ENCODE measurements around the gene GEMIN4. TPM values are rescaled to one million over a fixed set of nuclear protein-coding genes. Genes with fewer than 3 reads are reported as not detected.
A peak's percentile ranks its signal among the peaks of the same experiment; 100 is the strongest.
"Not testable (repeated sequence)": the region's sequence is repeated elsewhere in the genome, so short reads cannot be mapped to it uniquely, and the experiment has no call there.

The GEMIN4 gene
- total RNA-seq, 1 donor from 2014 or later, result 30.5 TPM

- Mint-ChIP-seq H3K4me1 (peaks cover 31% of the 10 kb centered on the region), H3K9me3 (no peaks in the 10 kb centered on the region), H3K27ac (peak overlapping the region; percentile 93), H3K4me3 (peak overlapping the region; percentile 91), H3K27me3 (no peaks in the 10 kb centered on the region), H3K36me3 (ENCODE audit: low read depth) (peaks cover 27% of the 10 kb centered on the region)
- intact Hi-C loops (cut with micrococcal nuclease), result loop anchor here (1.0 to 2.0 kb wide), 8 partner anchors 11 to 339 kb away; partner anchors contain the start of genes GLOD4, MRM3, NXN and TLCD3A
- CTCF ChIA-PET, result interaction anchor here (0.6 to 1.4 kb wide), 2 partner anchors 18 to 1563 kb away, joined by 3 to 4 read pairs; no protein-coding TSS in a partner anchor
- TF ChIP-seq CTCF (IDR thresholded peaks at IDR 0.05), result no peak
- no peak for DNase-seq
- POLR2A ChIA-PET, result interaction anchor here (0.9 to 3.2 kb wide), 4 partner anchors 10 to 340 kb away, joined by 5 to 31 read pairs (median 24); partner anchors contain the start of genes GLOD4, MRM3 and VPS53
- ATAC-seq (ENCODE audit: low read depth), result peak; percentile 32
Measured at GRCh38 chr17:751269-752001, 629 bp downstream of the GEMIN4 start.

GRCh38 chr17:750431-751037 is 1.5 kb downstream of the GEMIN4 start:
- no peak for ATAC-seq (ENCODE audit: low read depth)
- peak overlapping the region; percentile 91 for H3K4me3 Mint-ChIP-seq
- no peaks in the 10 kb centered on the region for H3K27me3 Mint-ChIP-seq
- ChIA-PET CTCF (interaction anchor here (0.6 to 1.4 kb wide), 2 partner anchors 18 to 35 kb away, joined by 3 read pairs; no protein-coding TSS in a partner anchor), POLR2A (interaction anchor here (0.9 to 3.2 kb wide), 3 partner anchors 9 to 17 kb away, joined by 3 to 31 read pairs (median 5); no protein-coding TSS in a partner anchor)
- no peak for TF ChIP-seq CTCF (IDR thresholded peaks at IDR 0.05)
- H3K9me3 Mint-ChIP-seq, result no peaks in the 10 kb centered on the region
- H3K27ac Mint-ChIP-seq, result peak overlapping the region; percentile 93
- intact Hi-C loops (cut with micrococcal nuclease), result no loop called here
- peaks cover 31% of the 10 kb centered on the region for H3K4me1 Mint-ChIP-seq
- no peak for DNase-seq
- peaks cover 32% of the 10 kb centered on the region for H3K36me3 Mint-ChIP-seq (ENCODE audit: low read depth)

GRCh38 chr17:749359-749758 is 2.7 kb downstream of the GEMIN4 start:
- POLR2A ChIA-PET, result interaction anchor here (1.1 kb wide), 1 partner anchor 16 kb away, joined by 5 read pairs; no protein-coding TSS in a partner anchor
- Mint-ChIP-seq H3K4me1 (peaks cover 31% of the 10 kb centered on the region), H3K36me3 (ENCODE audit: low read depth) (peaks cover 43% of the 10 kb centered on the region), H3K4me3 (peak overlapping the region; percentile 46)
- H3K27ac Mint-ChIP-seq; intact Hi-C loops (cut with micrococcal nuclease); H3K9me3 Mint-ChIP-seq; CTCF ChIA-PET; DNase-seq; H3K27me3 Mint-ChIP-seq; ATAC-seq (ENCODE audit: low read depth): not testable (repeated sequence)

GRCh38 chr17:748604-749003 is 3.5 kb downstream of the GEMIN4 start:
- CTCF ChIA-PET; DNase-seq; H3K27ac Mint-ChIP-seq; ATAC-seq (ENCODE audit: low read depth); POLR2A ChIA-PET; H3K9me3 Mint-ChIP-seq; H3K4me3 Mint-ChIP-seq; H3K27me3 Mint-ChIP-seq; intact Hi-C loops (cut with micrococcal nuclease): not testable (repeated sequence)
- H3K4me1 Mint-ChIP-seq, result peaks cover 31% of the 10 kb centered on the region
- H3K36me3 Mint-ChIP-seq (ENCODE audit: low read depth), result peaks cover 49% of the 10 kb centered on the region

GRCh38 chr17:746783-747629 is 5.1 kb downstream of the GEMIN4 start:
- intact Hi-C loops (cut with micrococcal nuclease), result no loop called here
- Mint-ChIP-seq H3K9me3 (no peaks in the 10 kb centered on the region), H3K27ac (no peak overlapping the region), H3K4me3 (no peak overlapping the region), H3K27me3 (no peaks in the 10 kb centered on the region), H3K4me1 (peaks cover 24% of the 10 kb centered on the region), H3K36me3 (ENCODE audit: low read depth) (peaks cover 61% of the 10 kb centered on the region)
- ATAC-seq (ENCODE audit: low read depth) (no peak), DNase-seq (no peak)
- ChIA-PET POLR2A (no interaction called here), CTCF (no interaction called here)
- TF ChIP-seq CTCF (IDR thresholded peaks at IDR 0.05), result no peak
